HCT116 (cell line): ENCODE data around the gene AUTS2. TPM values are rescaled to one million over a fixed set of nuclear protein-coding genes. Genes with fewer than 3 reads are reported as not detected.

Source experiments
- ATAC-seq: fragments of 200-7000 bp; cut with Tn5 transposase; 2 replicates; pipeline ENCODE4 v1.9.1; 2020; ENCODE audit warnings: mild to moderate bottlenecking, moderate library complexity
- BruUV-seq: library from RNA; stranded (reverse); fragments of 400-500 nt; replicated peaks from 2 replicates; lab custom pipeline; 2021; lab: Mats Ljungman, UMichigan
- CTCF ChIA-PET: fragments of 300-600 bp; sonication (Branson Sonifier 250); formaldehyde crosslinking; loops from one replicate; lab custom pipeline; 2021; ENCODE audit warnings: antibody characterized with exemption; lab: Charles Lee
- POLR2A ChIA-PET: fragments of 300-600, 350-600 bp; sonication (Branson Sonifier 250); formaldehyde crosslinking; loops from one replicate; lab custom pipeline; 2021; ENCODE audit warnings: antibody characterized with exemption; lab: Charles Lee
- RAD21 ChIA-PET, 2 experiments: fragments of 300-600 bp; sonication (Branson Sonifier 250); formaldehyde crosslinking; loops; one replicate each; lab custom pipeline; 2023; ENCODE audit warnings: low total read pairs in 2 of 2; ENCODE audit not compliant: uncharacterized antibody in 2 of 2, unreplicated experiment in 2 of 2, low non-redundant PET in 1 of 2; lab: Charles Lee
- DNase-seq: peaks from one replicate; pipeline ENCODE4 v3.0.0-alpha.2; 2010; ENCODE audit warnings: low read depth, low spot score
- H2AFZ ChIP-seq: fragments of 200-600 bp; shearing (Covaris generic), sonication (generic); 2 replicates; pipeline ENCODE4 v1.6.1; 2017; ENCODE audit warnings: low read depth, mixed run types, mixed read lengths, antibody characterized with exemption, low read length; ENCODE audit not compliant: poor library complexity, severe bottlenecking
- H3K27ac ChIP-seq: 2 replicates; pipeline ENCODE4 v1.5.1; 2012; ENCODE audit warnings: low read depth, low read length
- H3K27me3 ChIP-seq: fragments of 200-600 bp; sonication (generic); 2 replicates; pipeline ENCODE4 v1.6.1; 2016; ENCODE audit warnings: mixed run types, low read length, mixed read lengths; ENCODE audit not compliant: insufficient read depth
- H3K36me3 ChIP-seq, 2 experiments: fragments of 200-500 bp in 1 of 2; fragments of 200-600 bp in 1 of 2; sonication (Bioruptor generic) in 1 of 2; sonication (generic) in 1 of 2; 2 replicates each; pipeline versions ENCODE4 v1.5.1 to v1.6.1; 2014 to 2016; ENCODE audit warnings: low read length in 2 of 2, inconsistent platforms in 1 of 2, mixed read lengths in 1 of 2, mixed run types in 1 of 2; ENCODE audit not compliant: insufficient read depth in 2 of 2, control insufficient read depth in 1 of 2
- H3K4me1 ChIP-seq, 2 experiments: fragments of 200-600 bp in 1 of 2; sonication (generic) in 1 of 2; 2 replicates each; pipeline versions ENCODE4 v1.5.1 to v1.6.1; 2012 to 2017; ENCODE audit warnings: low read length in 2 of 2, inconsistent platforms in 1 of 2, mild to moderate bottlenecking in 1 of 2, mixed read lengths in 1 of 2, mixed run types in 1 of 2, moderate library complexity in 1 of 2; ENCODE audit not compliant: insufficient read depth in 2 of 2, control insufficient read depth in 1 of 2
- H3K4me2 ChIP-seq: fragments of 200-600 bp; sonication (generic); 2 replicates; pipeline ENCODE4 v1.6.1; 2017; ENCODE audit warnings: mixed run types, low read length, mixed read lengths
- H3K4me3 ChIP-seq, 2 experiments: fragments of 200-600 bp in 1 of 2; sonication (generic) in 1 of 2; replicated peaks in 1 of 2; 2 replicates each; pipeline ENCODE4 v1.5.1; 2011 to 2016; ENCODE audit warnings: low read length in 2 of 2, control low read depth in 1 of 2, low read depth in 1 of 2, mild to moderate bottlenecking in 1 of 2, mixed read lengths in 1 of 2, mixed run types in 1 of 2
- H3K79me2 ChIP-seq: fragments of 200-600 bp; sonication (generic); 2 replicates; pipeline ENCODE4 v1.6.1; 2017; ENCODE audit warnings: mild to moderate bottlenecking, mixed run types, low read length, moderate library complexity, mixed read lengths; ENCODE audit not compliant: insufficient read depth
- H3K9ac ChIP-seq: fragments of 200-600 bp; sonication (generic); 2 replicates; pipeline ENCODE4 v1.6.1; 2016; ENCODE audit warnings: low read length, mixed read lengths
- H3K9me2 ChIP-seq: fragments of 200-600 bp; sonication (generic), shearing (Covaris generic); 2 replicates; pipeline ENCODE4 v1.6.1; 2017; ENCODE audit warnings: mixed run types, mild to moderate bottlenecking, moderate library complexity; ENCODE audit not compliant: insufficient read depth
- H3K9me3 ChIP-seq, 2 experiments: fragments of 200-500 bp in 1 of 2; fragments of 200-600 bp in 1 of 2; sonication (Bioruptor generic) in 1 of 2; sonication (generic) in 1 of 2; 2 replicates each; pipeline ENCODE4 v1.6.1; 2014 to 2017; ENCODE audit warnings: low read length in 2 of 2, mixed read lengths in 2 of 2, inconsistent platforms in 1 of 2, low read depth in 1 of 2, mild to moderate bottlenecking in 1 of 2, mixed run types in 1 of 2, moderate library complexity in 1 of 2; ENCODE audit not compliant: control insufficient read depth in 1 of 2, insufficient read depth in 1 of 2
- H4K20me1 ChIP-seq: fragments of 200-600 bp; sonication (generic), shearing (Covaris generic); 2 replicates; pipeline ENCODE4 v1.6.1; 2017; ENCODE audit warnings: mixed run types, mild to moderate bottlenecking, moderate library complexity; ENCODE audit not compliant: insufficient read depth
- EGR1 ChIP-seq: IDR thresholded peaks from 2 replicates; pipeline ENCODE4 v1.6.1; 2012; ENCODE audit warnings: low read depth
- POLR2A ChIP-seq: IDR thresholded peaks from 2 replicates; pipeline ENCODE4 v1.7.0; 2011; ENCODE audit warnings: borderline replicate concordance; ENCODE audit not compliant: insufficient read depth, insufficient read length; ENCODE audit errors: extremely low read depth
- POLR2AphosphoS5 ChIP-seq: IDR thresholded peaks from 2 replicates; pipeline ENCODE4 v1.6.1; 2011; ENCODE audit warnings: mild to moderate bottlenecking, low read depth, low read length, moderate library complexity
- SP1 ChIP-seq: IDR thresholded peaks from 2 replicates; pipeline ENCODE4 v1.6.1; 2012; ENCODE audit warnings: low read depth
- SRF ChIP-seq: IDR thresholded peaks from 2 replicates; pipeline ENCODE4 v1.6.1; 2012; ENCODE audit warnings: low read depth
- YY1 ChIP-seq: IDR thresholded peaks from 2 replicates; pipeline ENCODE4 v1.6.1; 2011; ENCODE audit warnings: low read length, low read depth, moderate library complexity, mild to moderate bottlenecking; ENCODE audit not compliant: insufficient replicate concordance; ENCODE audit errors: extremely low read depth
- ZFX ChIP-seq: fragments of 450-650 bp; IDR thresholded peaks from 2 replicates; pipeline ENCODE4 v1.6.1; 2017
- intact Hi-C: fragments of 100-400 bp; cut with micrococcal nuclease; formaldehyde crosslinking; loops from 2 replicates; pipeline ENCODE4 v1.10.0; 2022
- total RNA-seq: library from RNA; stranded (reverse); gene quantifications from one replicate; pipeline ENCODE4 v1.2.1, GENCODE V29; 2021; ENCODE audit not compliant: unreplicated experiment
- TF ChIP-seq, protein P1 (sequence below): IDR thresholded peaks from 2 replicates; pipeline ENCODE4 v1.6.1; 2012; ENCODE audit warnings: low read depth

The AUTS2 gene
- total RNA-seq, 1 experiment from 2014 or later: 0.93 TPM

DNA sequence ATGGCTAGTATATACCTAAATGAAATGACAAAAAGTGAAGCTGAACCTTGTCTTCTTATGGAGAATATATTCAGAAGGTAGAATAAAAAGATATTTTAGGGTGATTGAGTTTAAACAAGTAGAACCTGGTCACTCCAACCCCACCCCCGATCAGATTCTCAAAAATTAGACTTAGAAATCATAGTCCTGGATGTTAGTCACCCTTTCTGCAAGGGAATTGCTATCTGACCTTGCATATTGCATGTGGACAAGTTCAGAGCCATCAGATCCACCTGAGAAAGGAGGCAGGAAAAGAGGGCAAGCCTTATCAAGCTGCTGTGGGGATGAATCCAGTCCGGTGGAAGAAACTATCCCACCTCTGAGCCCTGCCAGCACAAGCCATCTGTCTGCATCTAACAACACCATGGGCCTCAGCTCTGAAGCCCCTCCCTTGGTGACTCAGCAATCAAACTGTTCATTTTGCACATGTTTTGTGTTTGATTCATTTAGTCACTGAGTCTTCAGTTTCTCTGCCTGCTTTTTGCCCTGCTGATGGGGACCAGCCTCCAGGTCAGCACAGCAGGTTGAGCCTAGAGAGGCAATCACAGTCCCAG, 727.3 kb downstream of the AUTS2 start:
- ChIA-PET POLR2A (no interaction called here), RAD21 (no interaction called here), CTCF (no interaction called here)
- H3K79me2 ChIP-seq: no peaks in the 10 kb centered on the region
- BruUV-seq: no TSS peak
- no peaks in the 10 kb centered on the region for H4K20me1 ChIP-seq
- no peak overlapping the region for H2AFZ ChIP-seq
- ATAC-seq (no peak), DNase-seq (no peak)
- no peak overlapping the region for H3K4me3 ChIP-seq
- no peaks in the 10 kb centered on the region for H3K36me3 ChIP-seq
- H3K27me3 ChIP-seq: no peaks in the 10 kb centered on the region
- no peak overlapping the region for H3K27ac ChIP-seq
- H3K9me2 ChIP-seq: no peaks in the 10 kb centered on the region
- H3K4me2 ChIP-seq: no peak overlapping the region
- no peaks in the 10 kb centered on the region for H3K4me1 ChIP-seq
- intact Hi-C loops: no loop called here
- peaks cover 3 to 40% of the 10 kb centered on the region in 2 experiments; a peak in 2 of 4 replicates for H3K9me3 ChIP-seq
- TF ChIP-seq SRF (no peak), POLR2A (no peak), YY1 (no peak)
- H3K9ac ChIP-seq: no peak overlapping the region

DNA sequence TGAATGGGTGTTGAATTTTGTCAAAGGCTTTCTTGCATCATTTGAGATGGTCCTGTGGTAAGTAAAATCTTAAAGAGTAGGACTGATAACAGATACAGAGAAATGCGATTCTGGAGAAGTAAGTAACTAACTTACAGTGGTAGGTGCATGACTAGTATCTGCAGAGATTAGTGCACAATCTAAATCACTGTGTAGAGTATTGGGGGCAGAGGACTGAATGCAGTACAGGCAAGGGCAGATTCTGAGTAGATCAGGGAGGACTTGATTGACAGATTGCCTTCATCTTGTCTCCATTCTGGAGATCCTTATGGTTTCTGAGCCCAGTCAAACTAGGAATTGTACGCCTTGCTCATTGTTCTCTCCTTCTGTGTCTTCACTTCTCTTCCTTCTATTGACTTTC, 736.0 kb downstream of the AUTS2 start:
- DNase-seq (no peak), ATAC-seq (no peak)
- H3K9me3 ChIP-seq: peaks cover 6 to 20% of the 10 kb centered on the region in 2 experiments; a peak in 2 of 4 replicates
- no peak overlapping the region for H3K4me2 ChIP-seq
- no peaks in the 10 kb centered on the region for H4K20me1 ChIP-seq
- H3K9me2 ChIP-seq: no peaks in the 10 kb centered on the region
- H3K9ac ChIP-seq: no peak overlapping the region
- no peaks in the 10 kb centered on the region for H3K27me3 ChIP-seq
- CTCF ChIA-PET: no interaction called here
- H2AFZ ChIP-seq: no peak overlapping the region
- no peaks in the 10 kb centered on the region for H3K4me1 ChIP-seq
- BruUV-seq: no TSS peak
- no peak for TF ChIP-seq ZFX
- no peak for TF ChIP-seq POLR2A
- no peak for TF ChIP-seq EGR1
- TF ChIP-seq YY1: no peak
- TF ChIP-seq SRF: no peak
- no peak for TF ChIP-seq SP1
- TF ChIP-seq, protein P1, sequence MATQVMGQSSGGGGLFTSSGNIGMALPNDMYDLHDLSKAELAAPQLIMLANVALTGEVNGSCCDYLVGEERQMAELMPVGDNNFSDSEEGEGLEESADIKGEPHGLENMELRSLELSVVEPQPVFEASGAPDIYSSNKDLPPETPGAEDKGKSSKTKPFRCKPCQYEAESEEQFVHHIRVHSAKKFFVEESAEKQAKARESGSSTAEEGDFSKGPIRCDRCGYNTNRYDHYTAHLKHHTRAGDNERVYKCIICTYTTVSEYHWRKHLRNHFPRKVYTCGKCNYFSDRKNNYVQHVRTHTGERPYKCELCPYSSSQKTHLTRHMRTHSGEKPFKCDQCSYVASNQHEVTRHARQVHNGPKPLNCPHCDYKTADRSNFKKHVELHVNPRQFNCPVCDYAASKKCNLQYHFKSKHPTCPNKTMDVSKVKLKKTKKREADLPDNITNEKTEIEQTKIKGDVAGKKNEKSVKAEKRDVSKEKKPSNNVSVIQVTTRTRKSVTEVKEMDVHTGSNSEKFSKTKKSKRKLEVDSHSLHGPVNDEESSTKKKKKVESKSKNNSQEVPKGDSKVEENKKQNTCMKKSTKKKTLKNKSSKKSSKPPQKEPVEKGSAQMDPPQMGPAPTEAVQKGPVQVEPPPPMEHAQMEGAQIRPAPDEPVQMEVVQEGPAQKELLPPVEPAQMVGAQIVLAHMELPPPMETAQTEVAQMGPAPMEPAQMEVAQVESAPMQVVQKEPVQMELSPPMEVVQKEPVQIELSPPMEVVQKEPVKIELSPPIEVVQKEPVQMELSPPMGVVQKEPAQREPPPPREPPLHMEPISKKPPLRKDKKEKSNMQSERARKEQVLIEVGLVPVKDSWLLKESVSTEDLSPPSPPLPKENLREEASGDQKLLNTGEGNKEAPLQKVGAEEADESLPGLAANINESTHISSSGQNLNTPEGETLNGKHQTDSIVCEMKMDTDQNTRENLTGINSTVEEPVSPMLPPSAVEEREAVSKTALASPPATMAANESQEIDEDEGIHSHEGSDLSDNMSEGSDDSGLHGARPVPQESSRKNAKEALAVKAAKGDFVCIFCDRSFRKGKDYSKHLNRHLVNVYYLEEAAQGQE: no peak
- no peak for TF ChIP-seq POLR2AphosphoS5
- TF ChIP-seq, all 23 proteins: peak for 0
- ChIA-PET POLR2A (no interaction called here), RAD21 (no interaction called here)
- Histone ChIP-seq H3K79me2 (no peaks in the 10 kb centered on the region), H3K36me3 (no peaks in the 10 kb centered on the region; a peak in 1 of 4 replicates), H3K27ac (no peak overlapping the region), H3K4me3 (no peak overlapping the region)
- intact Hi-C loops: no loop called here
